T follicular helper cell (primary cell): ENCODE data around the gene NKD1.
"Not testable (repeated sequence)": the region's sequence is repeated elsewhere in the genome, so short reads cannot be mapped to it uniquely, and the experiment has no call there.

Source experiments
- DNase-seq: peaks from one replicate; pipeline ENCODE4 v3.0.0-alpha.2; 2020; ENCODE audit warnings: low read depth
- total RNA-seq, 2 experiments: gene quantifications; one replicate each; lab custom pipeline; 2026; lab: John Stamatoyannopoulos, UW

NKD1 gene, protein sequence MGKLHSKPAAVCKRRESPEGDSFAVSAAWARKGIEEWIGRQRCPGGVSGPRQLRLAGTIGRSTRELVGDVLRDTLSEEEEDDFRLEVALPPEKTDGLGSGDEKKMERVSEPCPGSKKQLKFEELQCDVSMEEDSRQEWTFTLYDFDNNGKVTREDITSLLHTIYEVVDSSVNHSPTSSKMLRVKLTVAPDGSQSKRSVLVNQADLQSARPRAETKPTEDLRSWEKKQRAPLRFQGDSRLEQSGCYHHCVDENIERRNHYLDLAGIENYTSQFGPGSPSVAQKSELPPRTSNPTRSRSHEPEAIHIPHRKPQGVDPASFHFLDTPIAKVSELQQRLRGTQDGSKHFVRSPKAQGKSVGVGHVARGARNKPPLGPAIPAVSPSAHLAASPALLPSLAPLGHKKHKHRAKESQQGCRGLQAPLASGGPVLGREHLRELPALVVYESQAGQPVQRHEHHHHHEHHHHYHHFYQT
- total RNA-seq: 2.4 to 49.4 reads per million in 2 experiments

GRCh38 chr16:50548125-50548908, at the start of gene NKD1:
Gene NKD1 (plus strand): TSS chr16:50548396. CDS start chr16:50548554, 158 bp downstream.
- peak; percentile 62 for DNase-seq

DNA sequence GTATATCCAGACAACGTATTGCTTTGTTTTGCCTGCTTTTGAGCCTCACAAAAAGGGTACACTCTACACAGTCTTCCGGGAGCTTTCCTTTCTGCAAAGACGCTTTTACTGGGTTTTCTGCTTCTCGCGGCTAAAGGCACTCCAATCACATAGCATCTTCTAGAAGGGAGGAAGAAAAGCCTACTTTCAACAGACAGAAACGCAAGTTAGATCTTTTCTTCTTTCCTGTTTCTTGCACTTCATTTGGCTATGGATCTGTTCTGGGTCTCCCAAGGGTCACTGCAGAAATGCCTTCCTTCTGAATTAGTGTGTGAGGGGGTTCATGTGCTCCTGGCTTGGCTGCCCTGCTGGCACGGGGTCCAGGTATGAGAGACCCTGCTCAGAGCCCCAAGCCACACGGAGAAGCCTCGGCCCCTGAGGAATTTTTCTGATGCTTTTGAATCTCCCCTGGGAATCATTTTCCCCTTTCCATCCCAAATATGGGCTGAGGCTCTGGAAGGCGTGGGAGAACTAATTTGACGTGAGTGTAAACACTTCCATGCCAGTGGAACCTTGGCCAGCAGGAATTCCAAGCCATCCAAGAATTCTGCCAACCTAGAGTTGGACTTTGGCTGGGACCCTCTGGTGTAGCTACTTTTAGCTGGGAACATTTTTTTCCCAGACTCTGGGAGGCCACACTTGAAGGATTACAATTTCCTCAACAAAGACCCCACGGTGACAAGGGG, 49.6 kb upstream of the NKD1 start:
- DNase-seq: no peak

DNA sequence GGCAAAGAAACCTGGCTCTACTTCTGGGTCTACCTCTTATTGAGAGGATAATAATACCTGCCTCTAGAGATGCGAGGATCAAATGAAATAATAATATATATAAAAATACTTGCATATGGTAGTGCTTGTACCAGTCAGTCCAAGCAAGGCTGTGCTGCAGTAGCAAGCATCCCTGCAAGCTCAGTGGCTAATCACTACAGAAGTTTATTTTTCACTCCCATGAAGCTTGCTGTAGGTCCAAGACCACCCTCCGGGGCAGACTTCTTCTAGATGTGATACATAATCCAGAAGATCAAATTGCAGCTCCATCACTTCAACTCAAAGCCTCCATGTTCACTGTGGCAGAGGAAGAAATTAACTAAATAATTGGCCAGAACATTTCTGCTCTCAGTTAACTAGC, 48.9 kb upstream of the NKD1 start:
- no peak for DNase-seq

GRCh38 chr16:50500171-50500874, 47.9 kb upstream of the NKD1 start:
- DNase-seq: no peak

DNA sequence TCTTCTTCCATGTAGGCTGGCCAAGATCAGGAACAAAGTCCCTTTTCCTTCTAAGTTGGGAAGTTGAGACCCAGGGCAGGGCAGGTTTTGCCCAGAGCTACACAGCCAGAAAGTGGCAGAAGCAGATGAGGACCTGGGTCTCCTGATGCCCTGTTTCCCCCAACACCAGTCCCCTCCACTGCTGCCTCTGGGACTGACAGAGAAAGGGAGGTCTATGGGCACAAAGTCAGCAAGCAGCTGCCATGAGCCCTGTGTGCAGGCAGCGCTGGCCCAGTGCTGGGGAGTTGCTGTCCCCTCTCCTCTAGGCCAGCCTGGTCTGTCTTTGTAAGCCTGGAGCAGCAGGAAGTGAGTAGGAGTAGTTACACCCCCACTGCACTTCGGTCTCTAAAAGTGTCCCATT, 46.9 kb upstream of the NKD1 start:
- no peak for DNase-seq

- no peak for DNase-seq
These were observed 46.1 kb upstream of the NKD1 start for GRCh38 chr16:50501986-50502615.

GRCh38 chr16:50502616-50503011, 45.6 kb upstream of the NKD1 start:
- no peak for DNase-seq

GRCh38 chr16:50503868-50504531, 44.2 kb upstream of the NKD1 start:
- not testable (repeated sequence) for DNase-seq

DNA sequence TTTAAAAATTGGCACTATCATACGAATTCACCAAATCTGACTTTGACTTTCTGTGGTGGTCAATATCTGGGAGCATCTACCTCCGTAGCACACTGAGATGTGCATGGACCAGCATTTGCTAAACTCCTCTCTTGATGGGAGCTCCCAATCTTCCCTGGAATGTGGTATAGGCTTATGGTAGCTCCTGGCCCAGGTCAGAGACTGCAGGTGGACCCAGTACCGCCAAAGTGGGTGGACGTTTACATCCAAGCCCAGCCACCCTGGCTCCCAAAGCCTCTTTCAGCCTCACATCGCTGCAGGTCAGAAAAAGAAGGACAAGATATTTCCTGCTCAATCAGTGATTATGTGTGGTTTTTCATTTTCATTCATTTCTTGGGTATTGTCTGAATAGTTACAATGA, 43.1 kb upstream of the NKD1 start:
- no peak for DNase-seq

DNA sequence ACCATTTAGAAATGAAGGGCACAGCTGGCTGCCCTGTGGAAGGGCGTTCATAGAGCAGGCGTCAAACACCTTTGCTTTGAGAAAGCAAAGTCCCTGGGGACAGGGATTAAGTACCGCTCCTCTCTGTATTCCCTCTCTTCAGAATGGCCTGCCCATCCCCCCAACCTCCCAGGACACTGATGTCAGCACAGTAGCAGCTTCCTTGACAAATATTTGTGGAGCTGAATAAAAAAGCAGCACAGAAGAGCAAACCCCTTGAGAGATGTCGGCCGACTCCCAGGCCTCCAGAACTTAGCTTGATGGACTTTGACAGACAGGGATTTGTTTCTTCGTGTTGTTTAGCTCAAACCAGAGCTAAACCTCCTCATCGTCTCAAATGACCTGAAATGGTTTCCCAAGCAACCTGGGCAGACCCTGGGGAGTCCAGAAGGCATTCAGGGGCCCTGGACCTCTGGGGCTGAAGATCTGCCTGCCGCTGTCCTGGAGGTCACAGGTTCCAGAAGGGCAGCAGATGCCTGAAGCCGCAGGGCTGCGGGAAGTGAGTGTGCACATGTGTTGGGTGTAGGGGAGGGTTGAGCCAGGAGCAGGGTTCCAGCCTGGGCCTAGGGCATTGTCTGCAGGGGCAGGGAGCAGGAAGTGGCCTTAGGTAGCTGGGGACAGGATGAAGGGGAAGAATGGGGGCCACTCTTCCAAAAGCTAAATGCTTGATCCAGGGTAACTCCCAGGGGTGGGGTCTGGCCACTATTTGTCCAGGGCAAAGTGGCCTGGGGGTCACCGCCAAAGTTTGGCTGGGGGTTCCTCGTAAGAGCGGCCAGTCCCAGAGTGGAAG, 42.3 kb upstream of the NKD1 start:
- no peak for DNase-seq

- DNase-seq: no peak
These were observed 41.7 kb upstream of the NKD1 start for GRCh38 chr16:50506543-50506937.

- no peak for DNase-seq
These were observed 40.8 kb upstream of the NKD1 start for GRCh38 chr16:50507397-50507796.

DNA sequence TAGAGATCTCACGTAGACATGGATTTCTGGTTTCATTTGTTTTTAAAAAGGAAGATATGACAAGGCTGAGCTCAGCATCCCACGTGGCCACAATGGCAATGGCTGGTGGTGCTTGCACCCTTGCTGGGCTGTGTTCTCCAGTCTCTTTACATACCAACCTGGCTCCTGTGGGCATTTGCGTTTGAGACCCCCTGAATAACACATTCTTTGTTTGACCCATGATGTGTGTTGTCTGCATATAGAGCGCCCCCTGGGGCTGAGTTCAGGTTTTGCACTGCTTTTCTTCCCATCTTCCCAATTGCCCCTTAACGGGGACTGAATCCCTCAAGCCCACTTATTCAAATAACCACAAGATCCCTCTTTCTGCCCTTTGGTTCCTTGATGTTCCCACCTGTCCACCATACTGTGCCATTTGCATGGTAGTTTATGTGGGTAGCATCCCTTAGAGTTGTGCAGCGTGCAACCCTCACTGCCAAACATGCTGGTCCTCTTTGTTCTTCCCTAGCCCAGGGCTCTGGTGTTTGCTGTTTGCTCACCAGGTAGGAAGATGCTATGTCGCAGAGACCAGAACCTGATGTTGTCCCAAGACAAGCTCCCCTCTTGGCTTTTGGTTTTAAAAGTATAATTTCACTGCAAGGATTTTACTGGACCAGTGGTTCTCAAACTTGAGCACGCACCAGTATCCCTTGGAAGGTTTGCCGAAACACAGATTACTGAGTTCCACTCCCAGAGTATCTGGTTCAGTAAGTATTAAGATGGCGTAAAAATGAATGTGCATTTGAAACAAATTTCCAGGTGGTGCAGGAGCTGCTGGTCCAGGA, 38.5 kb upstream of the NKD1 start:
- DNase-seq: peak; percentile 12

GRCh38 chr16:50515218-50515617, 33.0 kb upstream of the NKD1 start:
- DNase-seq: no peak

- DNase-seq: no peak
These were observed 31.8 kb upstream of the NKD1 start for GRCh38 chr16:50516401-50516800.

DNA sequence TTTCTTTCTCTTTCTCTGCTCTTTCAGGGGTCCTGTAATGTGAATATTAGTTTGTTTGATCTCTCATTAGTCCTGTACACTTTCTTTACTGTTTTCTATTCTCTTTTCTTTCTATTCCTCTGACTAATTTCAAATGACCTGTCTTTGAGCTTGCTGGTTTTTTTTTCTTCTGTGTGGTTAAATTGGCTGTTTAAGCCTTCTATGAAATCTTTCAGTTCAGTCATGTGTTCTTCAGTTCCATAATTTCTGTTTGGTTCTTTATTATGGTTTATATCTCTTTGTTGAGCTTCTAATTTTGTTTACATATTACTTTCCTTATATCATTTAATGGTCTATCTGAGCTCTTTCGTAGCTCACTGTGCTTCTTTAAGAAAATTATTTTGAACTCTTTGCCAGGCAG, 31.3 kb upstream of the NKD1 start:
- DNase-seq: no peak

- no peak for DNase-seq
These were observed 30.5 kb upstream of the NKD1 start for GRCh38 chr16:50517450-50518252.

GRCh38 chr16:50519001-50519400, 29.2 kb upstream of the NKD1 start:
- no peak for DNase-seq
